Astrocyte (in vitro differentiated cells and primary cell): ENCODE data around the gene PNPLA2.

Experiments
- CTCF ChIP-seq: IDR thresholded peaks from 2 replicates; pipeline ENCODE4 v1.5.1; 2011; ENCODE audit warnings: low read depth, mild to moderate bottlenecking, inconsistent platforms, low read length, moderate library complexity; ENCODE audit not compliant: insufficient read depth
- EZH2 ChIP-seq: IDR thresholded peaks from 2 replicates; pipeline ENCODE4 v1.6.1; 2012; ENCODE audit warnings: mild to moderate bottlenecking, low read length, inconsistent platforms; ENCODE audit not compliant: insufficient read depth

GRCh38 chr11:809287-810039 lies 9.3 kb upstream of the PNPLA2 start, which contains the start of gene RPLP2:
- no peak for TF ChIP-seq CTCF
- no peak for TF ChIP-seq EZH2
